HG02884 (cell line): ENCODE measurements around the gene GMPR2.

ENCODE experiments used
- ATAC-seq: cut with Tn5 transposase; IDR thresholded peaks from one replicate; pipeline ENCODE4 v1.9.1; 2021; ENCODE audit warnings: mild to moderate bottlenecking, moderate library complexity; ENCODE audit not compliant: unreplicated experiment

The GMPR2 gene

DNA sequence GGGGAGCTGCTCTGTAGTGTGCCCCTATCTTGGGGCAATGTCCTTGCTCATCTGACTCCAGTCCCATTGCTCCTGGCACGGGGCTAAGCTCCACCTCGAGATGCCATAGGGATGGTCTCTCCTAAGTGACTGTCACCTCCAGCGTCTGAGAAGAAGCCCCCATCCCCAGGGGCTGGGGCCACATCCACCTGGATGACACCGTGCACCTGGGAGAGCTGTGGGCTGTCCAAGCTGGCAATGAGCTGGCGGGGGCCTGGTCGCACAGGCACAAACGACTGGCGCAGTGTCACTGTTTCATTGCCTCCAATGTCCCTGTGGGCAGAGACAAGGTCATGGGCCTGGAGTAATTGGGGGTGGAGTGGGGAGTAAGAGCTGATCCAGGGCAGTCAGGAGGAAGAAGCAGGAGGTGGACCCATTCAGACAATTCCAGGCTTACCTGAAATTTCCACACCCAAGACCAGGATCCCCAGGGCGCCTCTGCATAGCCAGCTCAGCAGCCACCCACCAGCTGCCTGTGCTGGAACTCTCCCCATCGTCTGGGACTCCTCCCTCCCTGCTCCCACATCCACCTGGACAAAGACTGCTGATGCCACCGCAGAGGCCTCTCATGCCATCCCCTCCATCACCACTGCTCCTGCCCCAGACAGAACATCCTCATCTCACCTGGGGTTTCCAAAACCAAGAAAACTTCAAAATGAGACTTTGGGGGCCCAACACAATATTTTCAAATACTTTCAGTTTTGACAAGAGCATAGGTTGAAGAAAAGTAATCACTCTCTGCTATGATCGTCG is 16.7 kb downstream of the GMPR2 start:
- no peak for ATAC-seq

DNA sequence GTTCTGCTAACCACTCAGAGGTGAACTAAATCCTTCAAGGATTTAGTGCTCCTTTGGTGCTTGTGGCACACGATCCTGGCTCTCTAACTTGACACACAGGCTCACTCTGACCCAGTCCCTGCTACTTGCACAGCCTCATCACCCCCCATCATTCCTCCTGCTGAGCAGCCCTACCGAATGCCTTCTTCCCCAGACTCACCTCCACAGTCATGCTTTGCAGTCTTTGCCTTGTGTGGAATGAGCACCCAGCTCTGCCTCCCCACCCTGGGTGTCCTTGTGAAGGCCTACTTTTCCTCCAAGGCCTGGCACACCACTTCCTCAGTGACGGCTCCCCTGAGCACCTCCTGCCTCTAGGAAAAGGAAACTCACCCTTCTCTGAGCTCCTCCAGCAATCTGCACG is 17.6 kb downstream of the GMPR2 start:
- no peak for ATAC-seq

DNA sequence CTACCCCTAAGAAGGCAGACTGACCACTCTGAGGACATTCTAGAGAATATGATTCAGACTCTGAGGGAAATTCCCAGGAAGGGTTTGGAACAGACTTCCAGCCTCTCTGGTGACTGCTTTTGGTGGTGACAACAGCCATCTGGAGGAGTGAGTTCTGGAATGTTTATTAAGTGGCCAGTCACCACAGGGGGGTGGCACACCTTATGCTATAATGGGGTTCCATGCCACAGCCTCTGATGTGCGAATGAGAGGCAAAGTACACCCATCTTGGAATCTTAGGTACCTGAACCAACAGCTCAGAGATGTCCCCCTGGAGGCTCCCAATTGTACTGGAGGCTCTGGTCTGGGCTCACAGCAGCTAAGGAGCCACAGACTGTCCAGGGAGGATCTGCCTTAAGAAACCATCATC is 19.2 kb downstream of the GMPR2 start:
- ATAC-seq = no peak

DNA sequence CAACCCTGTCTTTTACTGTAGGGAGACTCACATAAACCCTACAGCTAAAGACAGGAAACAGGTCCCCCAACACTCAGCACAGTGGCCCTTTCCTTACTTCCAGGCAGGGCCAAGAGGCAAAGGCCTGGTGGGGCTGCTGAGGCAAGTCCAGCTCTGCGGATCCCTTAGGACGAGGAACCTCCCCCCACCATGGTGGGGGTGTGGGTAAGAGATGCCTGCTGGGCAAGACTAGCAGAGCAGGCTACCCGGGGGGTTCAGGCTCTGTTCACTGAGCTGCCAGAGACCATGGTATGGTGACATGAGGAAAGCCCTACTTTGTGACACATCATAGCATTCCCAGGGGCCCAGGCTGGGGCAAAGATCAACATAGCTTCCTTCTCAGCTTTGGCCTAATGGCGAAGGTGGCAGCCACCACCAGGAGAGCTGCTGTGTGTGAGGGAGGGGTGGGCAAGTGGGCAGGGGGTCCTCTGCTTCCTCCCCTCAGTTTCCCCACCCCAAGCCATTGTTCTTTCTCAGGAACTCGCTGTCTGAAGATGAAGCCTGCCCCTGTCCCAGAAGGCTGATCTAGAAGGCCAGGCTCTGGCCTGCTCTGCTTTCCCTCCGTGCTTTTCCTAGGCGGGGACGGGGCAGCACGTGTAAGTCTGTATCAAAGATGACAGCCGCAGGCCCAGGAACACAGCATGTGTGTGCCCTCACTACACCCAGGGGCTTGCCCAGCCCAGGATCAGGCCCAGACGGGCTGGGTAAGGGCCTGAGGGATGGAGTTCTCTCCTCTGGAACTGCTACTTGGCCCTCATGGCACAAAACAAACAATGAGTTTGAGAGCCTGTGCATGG is 19.8 kb downstream of the GMPR2 start:
- no peak for ATAC-seq

DNA sequence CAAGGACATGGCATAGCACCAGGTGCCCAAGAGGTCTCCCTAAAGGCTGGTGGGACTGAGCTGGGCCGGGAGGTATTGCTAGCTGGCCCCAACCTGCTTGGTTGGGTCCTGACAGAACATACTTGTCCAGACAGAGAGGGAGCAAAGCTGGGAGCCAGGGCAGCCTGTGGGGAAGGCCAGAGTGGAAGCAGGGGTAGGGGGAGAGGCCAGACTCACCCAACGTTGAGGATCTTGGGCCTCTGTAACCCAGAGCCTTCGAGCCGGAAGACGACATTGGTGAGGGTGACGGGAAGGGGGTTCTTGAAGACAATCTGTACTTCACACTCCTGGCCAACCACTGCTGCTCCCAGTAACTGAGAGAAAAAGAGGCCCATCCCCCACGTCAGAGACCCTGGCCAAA is 21.2 kb downstream of the GMPR2 start:
- ATAC-seq = no peak

DNA sequence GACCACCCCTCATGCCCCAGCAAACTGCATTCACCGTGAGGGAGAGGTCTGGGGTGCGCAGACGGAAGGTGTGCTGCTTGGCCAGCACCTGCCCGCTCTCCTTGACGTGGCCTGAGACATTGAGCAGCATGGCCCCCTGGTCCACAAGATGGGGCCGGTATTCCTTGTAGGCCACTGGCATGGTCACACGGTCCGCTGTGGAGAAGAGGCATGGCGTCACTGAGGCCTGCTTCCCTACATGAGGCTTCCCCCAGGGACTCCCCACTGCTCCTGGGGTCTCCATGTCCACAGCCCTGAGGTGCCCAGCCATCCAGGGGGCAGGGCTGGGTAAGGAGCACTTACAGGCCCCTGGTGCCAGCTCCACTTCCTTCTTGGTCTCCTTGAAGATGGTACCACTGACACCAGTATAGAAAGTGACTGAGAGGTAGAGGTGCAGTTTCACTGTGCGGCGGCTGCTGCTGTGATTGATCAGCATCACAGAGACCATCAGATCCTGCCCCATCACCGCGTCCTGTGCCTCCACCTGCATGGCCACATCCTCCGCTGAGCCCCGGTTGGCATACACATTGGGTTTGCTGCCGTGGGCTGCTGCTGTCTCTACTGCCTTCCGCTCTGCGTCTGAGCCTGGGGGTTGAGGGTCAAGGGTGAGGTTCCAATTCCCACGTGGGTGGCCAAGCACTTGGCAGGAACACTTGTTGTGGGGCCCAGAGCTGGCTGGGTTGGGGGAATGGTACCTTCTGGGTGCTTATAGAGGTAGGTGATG is 22.1 kb downstream of the GMPR2 start:
- no peak for ATAC-seq

DNA sequence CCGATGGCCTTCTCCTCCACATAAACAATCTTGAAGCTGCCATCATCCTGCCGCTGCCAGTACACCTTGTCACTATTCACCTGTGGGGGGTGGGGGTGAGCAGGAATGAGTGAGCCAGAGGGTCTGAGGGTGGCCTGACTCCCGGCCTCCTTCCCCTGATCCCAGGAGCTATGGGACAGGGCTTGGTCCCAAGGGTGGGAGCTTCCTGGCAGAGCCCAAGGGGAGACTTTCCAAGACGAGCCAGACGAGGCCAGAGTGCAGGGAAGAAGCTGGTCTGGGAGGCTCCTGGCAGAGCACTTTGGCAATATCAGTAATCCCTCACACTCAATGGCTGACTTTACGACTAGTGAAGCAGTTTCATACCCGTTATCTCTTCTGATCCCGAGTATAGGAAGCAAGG is 22.7 kb downstream of the GMPR2 start:
- ATAC-seq = no peak

DNA sequence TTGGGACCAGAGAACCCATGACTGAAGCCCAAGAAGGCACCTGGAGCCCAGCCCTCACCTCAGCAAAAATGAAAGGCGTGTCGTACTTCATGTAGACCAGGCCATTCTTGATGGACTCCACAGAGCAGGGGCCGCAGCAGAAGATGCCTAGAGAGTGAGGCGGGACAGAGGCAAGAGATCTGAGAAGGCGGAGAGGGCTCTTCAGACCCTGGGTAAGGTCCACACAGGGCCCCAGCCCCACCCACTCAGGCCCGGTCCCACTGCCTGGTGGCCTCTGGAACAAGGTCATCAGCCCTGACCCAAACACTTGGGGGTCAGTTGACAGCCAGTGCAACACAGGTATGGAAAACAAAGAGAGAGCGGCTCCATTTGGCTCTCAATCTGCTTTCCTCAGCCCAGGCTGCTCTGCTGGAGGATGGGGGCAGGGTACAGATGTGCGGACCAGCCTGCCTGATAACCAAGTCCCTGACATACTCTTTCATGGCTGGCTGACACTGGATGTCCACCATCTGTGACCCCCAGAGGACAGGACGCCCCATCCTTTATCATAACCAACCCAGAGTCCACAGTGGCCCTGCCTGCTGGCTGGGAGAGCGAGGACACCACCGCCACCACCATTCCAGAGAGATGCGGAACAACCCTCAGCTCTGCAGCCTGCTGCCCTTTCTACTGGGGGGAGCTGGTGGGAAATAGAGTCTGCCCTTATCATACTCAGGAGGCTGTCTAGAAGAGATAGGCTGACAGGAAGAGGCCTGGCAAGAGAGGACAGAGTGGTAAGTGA is 23.4 kb downstream of the GMPR2 start:
- no peak for ATAC-seq

DNA sequence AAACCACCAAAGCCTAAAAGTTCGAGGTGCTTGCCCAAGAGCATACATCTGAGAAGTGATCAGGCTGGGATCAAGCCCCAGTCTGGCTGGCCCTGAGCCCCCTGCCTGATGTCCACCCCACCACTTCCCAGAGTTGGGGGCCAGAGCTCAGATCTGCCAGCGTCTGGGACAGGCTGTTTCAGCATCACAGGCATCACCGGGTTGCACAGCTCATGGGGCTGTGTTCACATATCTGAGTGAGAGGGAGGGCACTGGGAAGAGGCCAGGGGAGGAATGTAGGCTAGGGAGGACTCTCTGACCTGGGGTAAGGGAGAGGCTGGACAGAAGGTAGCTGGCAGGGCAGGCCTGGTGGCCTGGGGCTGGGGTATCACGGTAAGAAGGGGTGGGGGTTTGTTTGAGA is 24.2 kb downstream of the GMPR2 start:
- ATAC-seq = no peak

DNA sequence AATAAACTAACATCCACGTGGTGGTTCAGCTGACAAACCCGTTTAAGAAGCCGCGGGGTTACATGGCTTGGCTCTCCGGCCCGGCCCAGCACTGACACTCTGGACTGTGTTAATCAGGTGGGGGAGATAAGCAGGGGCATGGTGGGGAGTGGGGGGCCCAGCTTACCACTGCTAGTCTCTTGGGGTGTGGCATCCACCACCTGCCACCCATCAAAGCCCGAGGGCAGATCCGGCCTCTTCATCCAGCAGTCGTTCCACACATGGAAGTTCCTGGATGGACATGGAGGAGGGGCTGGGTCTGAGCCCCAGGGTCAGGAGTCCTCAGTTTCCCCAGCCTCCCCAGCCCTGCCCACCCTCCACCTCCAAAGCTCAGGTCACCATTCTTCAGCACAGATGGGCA is 25.4 kb downstream of the GMPR2 start:
- ATAC-seq = no peak

DNA sequence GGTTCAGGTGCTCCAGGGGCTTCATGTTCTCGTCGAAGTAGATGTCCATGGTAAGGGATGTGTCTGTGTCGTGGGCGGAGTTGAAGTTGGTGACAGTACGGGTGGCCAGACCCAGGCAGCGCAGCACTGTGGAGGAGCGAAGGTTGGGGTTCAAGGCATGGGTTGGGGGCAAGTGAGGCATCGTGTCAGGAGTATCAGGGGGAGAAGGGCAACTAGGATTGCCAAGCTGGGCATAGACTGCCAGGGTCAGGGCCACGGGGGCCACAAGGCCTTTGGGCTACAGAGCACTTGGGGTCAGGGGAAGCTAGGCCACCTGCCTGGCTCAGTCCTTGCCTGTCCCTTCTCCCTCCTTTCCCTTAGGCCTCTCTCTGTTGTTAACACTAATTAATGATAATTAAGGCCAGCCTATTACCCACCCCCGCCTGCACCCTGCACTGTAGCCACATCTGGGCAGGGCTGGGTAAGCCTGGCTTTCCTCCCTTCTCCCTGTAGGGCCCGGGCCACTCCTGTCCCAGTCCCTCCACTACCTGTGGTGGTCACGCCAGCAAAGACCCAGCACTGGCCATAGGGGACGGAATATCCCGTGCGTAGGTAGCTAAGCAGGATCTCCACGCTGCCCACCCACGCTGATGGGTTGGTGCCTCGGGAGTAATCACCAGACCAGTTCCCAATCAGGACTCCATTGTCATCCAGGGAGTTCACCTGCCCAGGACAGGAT is 26.0 kb downstream of the GMPR2 start:
- no peak for ATAC-seq

DNA sequence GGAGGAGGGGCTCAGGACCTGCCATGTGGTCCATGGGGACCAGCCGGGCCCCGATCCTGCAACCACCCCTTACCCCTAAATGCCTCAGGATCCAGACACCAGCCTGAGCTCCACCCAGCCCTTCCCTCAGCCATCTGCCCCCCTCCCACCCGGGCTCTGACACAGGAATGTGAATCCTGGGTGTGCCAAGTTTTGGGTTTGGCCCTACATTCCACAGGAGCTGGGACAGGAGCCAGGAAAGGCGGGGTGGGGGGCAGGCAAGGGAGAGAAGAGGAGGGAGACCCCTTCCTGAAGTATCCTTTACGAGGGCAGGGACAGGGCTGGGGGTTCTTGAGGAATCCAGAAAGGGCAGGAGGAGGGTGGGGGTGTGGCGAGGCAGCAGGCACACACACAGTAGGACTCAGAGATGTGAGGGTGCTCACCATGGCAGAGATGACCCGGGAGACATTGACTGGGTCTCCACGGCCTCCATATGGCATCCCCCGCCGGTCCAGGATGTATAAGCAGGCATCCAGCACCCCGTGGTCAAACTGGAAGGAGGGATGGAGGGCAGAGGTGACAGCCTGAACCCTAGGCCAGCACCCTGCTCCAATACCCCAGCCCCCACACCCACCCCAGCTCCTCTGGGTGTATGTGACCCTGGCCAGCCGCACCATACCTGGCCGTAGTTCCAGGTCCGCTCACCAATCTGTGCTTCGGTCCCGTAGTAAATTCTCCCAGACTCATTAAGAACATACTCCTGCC is 26.7 kb downstream of the GMPR2 start:
- no peak for ATAC-seq

DNA sequence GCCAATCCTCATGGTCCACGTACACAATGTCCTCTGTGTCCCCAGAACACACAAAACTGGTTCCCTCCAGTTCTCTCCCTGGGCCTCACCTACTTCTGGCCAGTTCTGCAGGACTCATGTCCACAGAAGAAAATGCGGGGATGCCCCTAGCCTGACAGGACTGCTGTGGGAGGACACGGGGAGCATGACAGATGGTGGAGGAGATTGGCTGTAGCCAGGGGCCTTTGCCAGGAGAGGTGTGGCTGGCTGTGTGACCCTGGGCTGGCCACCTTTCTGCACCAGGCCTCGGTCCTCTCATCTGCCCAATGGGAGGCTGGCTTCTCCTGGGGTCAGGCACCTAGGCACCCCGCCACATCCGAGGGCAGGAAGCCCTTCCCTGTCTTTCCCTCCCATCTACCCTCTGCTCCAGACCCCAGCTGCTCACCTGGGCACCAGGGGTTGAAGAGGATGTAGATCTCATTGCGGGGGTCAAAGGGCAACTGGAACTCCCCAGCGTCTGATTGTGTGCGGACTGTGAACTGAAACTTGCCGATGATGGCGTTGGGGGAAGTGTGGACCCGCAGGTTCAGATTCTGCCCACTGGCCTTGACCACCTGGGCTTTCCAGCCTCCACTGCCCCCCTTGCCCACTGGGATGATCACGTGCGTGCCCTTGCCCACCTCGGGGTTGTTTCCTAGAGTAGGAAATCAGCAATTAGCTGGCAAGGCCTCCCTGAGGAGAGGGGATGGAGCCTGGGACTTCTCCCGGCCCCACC is 27.5 kb downstream of the GMPR2 start:
- no peak for ATAC-seq

DNA sequence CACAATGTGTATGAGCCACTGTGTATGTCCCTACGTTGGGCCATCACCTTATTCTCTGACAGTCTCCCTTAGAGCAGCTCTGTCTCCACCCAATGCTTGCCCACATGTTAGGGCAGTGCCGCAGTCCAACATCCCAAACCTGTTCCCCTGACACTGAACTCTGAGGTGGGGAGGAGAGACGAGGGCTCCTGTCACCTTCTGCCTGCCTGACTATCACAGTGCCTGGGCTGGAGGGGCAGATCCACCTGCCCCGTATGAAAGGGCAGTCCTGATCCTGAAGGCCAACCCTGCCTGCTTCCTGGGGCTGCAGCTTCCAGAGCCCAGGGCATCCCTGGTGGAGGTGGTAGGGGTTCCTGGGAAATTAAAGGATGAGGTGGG is 28.0 kb downstream of the GMPR2 start:
- no peak for ATAC-seq

DNA sequence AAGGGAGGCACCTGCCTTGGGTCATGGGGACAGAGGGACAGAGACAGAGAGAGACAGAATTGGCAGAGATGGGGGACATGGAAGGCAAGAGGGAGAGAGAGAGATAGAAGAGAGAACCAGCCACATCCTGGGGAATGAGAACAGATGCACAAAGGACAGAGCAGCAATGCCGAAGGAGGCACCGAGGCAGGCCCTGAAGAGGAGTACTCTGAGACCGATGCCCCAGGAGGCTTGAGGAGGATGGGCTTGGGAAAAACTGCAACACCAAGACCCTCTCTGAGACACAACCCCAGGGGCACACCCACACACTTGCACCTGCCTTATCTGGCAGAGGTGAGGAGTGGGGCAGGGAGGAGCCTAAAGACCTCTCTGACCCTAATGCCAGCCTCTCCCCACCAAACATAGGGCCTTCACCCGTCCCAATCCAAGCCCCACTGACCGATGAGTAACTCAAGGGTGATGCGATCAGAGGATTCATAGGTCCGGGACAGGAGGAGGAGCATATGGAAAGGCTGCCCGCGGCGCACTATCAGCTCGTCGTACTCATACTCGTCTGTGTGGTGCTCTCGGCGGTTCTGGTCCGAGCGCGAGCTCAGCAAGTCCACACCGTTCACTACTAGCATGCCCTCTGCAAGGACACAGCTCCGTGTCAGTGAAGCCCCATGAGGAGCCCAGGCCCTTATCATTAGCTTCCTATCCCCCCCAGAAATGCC is 28.7 kb downstream of the GMPR2 start:
- no peak for ATAC-seq

DNA sequence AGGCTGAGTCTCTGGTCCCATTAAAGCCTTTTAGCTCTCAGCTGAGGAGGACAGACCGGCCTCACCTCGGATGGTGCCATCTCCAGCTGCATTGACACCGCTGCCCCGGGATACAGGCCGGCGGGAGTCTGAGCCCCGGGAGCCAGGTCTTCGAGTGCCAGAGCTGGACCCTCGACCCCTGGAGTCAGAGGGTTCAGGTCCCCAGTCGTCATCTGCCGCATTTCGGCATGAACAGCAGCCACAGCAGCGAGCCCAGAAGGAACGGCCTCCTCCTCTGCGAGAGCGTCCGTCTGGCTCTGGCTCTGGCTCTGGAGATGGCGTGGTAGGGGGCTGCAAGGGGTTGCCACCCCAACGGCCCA is 29.2 kb downstream of the GMPR2 start:
- no peak for ATAC-seq

DNA sequence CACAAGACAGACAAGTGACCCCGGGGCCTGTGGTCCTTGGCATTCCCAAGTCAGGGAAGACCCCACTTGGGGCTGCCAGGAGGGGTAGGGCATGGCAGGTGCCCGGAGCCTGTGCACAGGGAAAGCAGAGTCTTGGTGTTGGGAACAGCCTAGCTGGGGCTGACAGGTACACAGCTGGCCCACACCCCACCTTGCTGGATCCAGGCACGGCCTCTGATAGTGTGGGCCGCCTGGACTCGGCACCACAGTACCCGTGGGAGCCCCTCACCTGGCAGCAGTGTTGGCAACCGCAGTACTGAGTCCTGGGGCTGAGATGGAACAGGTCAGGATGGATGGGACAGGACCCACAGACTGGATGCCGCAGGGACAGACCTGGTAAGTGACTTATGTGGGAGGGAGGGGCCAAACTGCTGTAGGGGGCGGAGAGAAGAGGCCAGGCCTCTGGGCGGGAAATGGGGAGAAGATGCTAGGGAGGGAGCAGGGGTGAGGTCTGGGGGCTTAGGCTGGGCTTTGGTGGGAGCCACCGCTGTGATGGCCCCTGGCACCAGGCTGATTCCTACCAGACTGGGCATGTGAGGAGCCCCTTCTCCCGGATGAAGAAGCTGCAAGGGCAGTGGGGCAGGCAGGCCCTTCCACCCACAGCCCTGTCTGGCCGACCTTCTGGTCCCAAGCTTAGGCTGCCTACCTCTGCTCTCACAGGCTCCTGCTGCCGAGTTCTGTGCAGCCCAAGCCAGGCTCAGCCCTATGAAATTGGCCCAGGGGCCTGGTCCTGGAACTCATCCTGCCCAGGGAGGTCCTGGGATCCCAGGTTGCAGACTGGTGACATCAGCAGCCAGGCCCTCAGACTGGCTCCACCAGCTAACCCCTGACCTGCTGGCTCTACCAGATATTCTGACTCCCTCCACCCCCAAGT is 30.3 kb downstream of the GMPR2 start, which contains the start of gene TGM1:
Gene TGM1 (minus strand): TSS at position 357 of the 913 bp plus-strand sequence. CDS start 825 bp downstream, outside the sequence.
- no peak for ATAC-seq
